GM23338 (cell line): ENCODE results near the gene GRB14. TPM values are rescaled to one million over a fixed set of nuclear protein-coding genes. Genes with fewer than 3 reads are reported as not detected.

Experiments used
- ATAC-seq: fragments of 200-7000 bp; cut with Tn5 transposase; 3 replicates; pipeline ENCODE4 v1.9.1; 2020
- DNase-seq: peaks from one replicate; pipeline ENCODE4 v3.0.0-alpha.2; 2015; ENCODE audit warnings: low spot score
- H2AFZ ChIP-seq: fragments of 200-600 bp; sonication (generic); 2 replicates; pipeline ENCODE4 v1.8.0; 2016; ENCODE audit warnings: antibody characterized with exemption, mild to moderate bottlenecking, moderate library complexity
- H3F3A ChIP-seq: fragments of 200-600 bp; sonication (generic); replicated peaks from 2 replicates; pipeline ENCODE4 v1.8.0; 2017; ENCODE audit warnings: antibody characterized with exemption, mixed run types, low read depth
- H3K27ac ChIP-seq: fragments of 200-600 bp; sonication (generic); 2 replicates; pipeline ENCODE4 v1.6.1; 2016; ENCODE audit warnings: low read depth
- H3K27me3 ChIP-seq: fragments of 200-600 bp; sonication (generic); 2 replicates; pipeline ENCODE4 v1.8.0; 2016; ENCODE audit warnings: mild to moderate bottlenecking, mixed run types, moderate library complexity; ENCODE audit not compliant: insufficient read depth
- H3K36me3 ChIP-seq: fragments of 200-600 bp; sonication (generic); 2 replicates; pipeline ENCODE4 v1.8.0; 2016; ENCODE audit warnings: mild to moderate bottlenecking; ENCODE audit not compliant: insufficient read depth
- H3K4me1 ChIP-seq: fragments of 200-600 bp; sonication (generic); 2 replicates; pipeline ENCODE4 v1.8.0; 2016; ENCODE audit warnings: mild to moderate bottlenecking, moderate library complexity; ENCODE audit not compliant: insufficient read depth
- H3K4me2 ChIP-seq: fragments of 200-600 bp; sonication (generic); 2 replicates; pipeline ENCODE4 v1.7.1; 2017; ENCODE audit warnings: mixed run types
- H3K4me3 ChIP-seq: fragments of 200-600 bp; sonication (generic); 2 replicates; pipeline ENCODE4 v1.6.1; 2016; ENCODE audit warnings: mixed run types
- H3K79me2 ChIP-seq: fragments of 200-600 bp; sonication (generic); replicated peaks from 2 replicates; pipeline ENCODE4 v1.8.0; 2017; ENCODE audit warnings: mild to moderate bottlenecking; ENCODE audit not compliant: insufficient read depth
- H3K9me2 ChIP-seq: fragments of 200-600 bp; sonication (generic); 2 replicates; pipeline ENCODE4 v1.8.0; 2017; ENCODE audit not compliant: insufficient read depth
- H4K20me1 ChIP-seq: fragments of 200-600 bp; sonication (generic); replicated peaks from 2 replicates; pipeline ENCODE4 v1.8.0; 2017; ENCODE audit warnings: mild to moderate bottlenecking; ENCODE audit not compliant: insufficient read depth
- H3K27ac Mint-ChIP-seq: 2 replicates; pipeline ENCODE4 v1.8.0; 2020; ENCODE audit warnings: inconsistent platforms, mild to moderate bottlenecking, moderate library complexity, mixed read lengths
- H3K27me3 Mint-ChIP-seq: 3 replicates; pipeline ENCODE4 v1.8.0; 2022; ENCODE audit warnings: low read depth, mild to moderate bottlenecking, moderate library complexity, mixed read lengths, inconsistent platforms; ENCODE audit not compliant: insufficient read depth, poor library complexity
- H3K36me3 Mint-ChIP-seq: 3 replicates; pipeline ENCODE4 v1.8.0; 2021; ENCODE audit warnings: low read depth, mild to moderate bottlenecking, inconsistent platforms, moderate library complexity, mixed read lengths
- H3K4me1 Mint-ChIP-seq: 3 replicates; pipeline ENCODE4 v1.8.0; 2020; ENCODE audit warnings: mild to moderate bottlenecking, inconsistent platforms, mixed read lengths
- H3K4me3 Mint-ChIP-seq: 3 replicates; pipeline ENCODE4 v1.8.0; 2021; ENCODE audit warnings: moderate library complexity, mild to moderate bottlenecking, inconsistent platforms, mixed read lengths
- H3K9me3 Mint-ChIP-seq: 3 replicates; pipeline ENCODE4 v1.8.0; 2020; ENCODE audit warnings: moderate library complexity, mild to moderate bottlenecking, inconsistent platforms, mixed read lengths
- CREB1 ChIP-seq: fragments of 250-450 bp; sonication (Bioruptor Pico); IDR thresholded peaks from 2 replicates; pipeline ENCODE4 v1.5.0; 2020; ENCODE audit warnings: low read depth, mild to moderate bottlenecking, moderate library complexity
- CTCF ChIP-seq, 2 experiments: fragments of 200-600 bp in 1 of 2; sonication (generic) in 1 of 2; conservative IDR thresholded peaks; 2 replicates each; pipeline versions ENCODE4 v1.5.1 to v1.6.1; 2016 to 2017; ENCODE audit warnings: antibody characterized with exemption in 2 of 2, low read depth in 2 of 2, mild to moderate bottlenecking in 2 of 2, moderate library complexity in 1 of 2
- ETS1 ChIP-seq: IDR thresholded peaks from 2 replicates; pipeline ENCODE4 v1.6.1; 2016; ENCODE audit warnings: antibody characterized with exemption
- EZH2 ChIP-seq: fragments of 200-600 bp; sonication (generic); IDR thresholded peaks from one replicate; pipeline ENCODE4 v1.8.0; 2017; ENCODE audit warnings: antibody characterized with exemption, mild to moderate bottlenecking, low read depth; ENCODE audit not compliant: unreplicated experiment
- EZH2phosphoT487 ChIP-seq: fragments of 200-600 bp; sonication (generic); IDR thresholded peaks from one replicate; pipeline ENCODE4 v1.8.1; 2018; ENCODE audit warnings: antibody characterized with exemption; ENCODE audit not compliant: unreplicated experiment
- JUNB ChIP-seq: IDR thresholded peaks from one replicate; pipeline ENCODE4 v1.6.1; 2016; ENCODE audit warnings: antibody characterized with exemption; ENCODE audit not compliant: unreplicated experiment
- NANOG ChIP-seq: IDR thresholded peaks from 2 replicates; pipeline ENCODE4 v1.6.1; 2016; ENCODE audit warnings: antibody characterized with exemption, borderline replicate concordance
- POLR2AphosphoS5 ChIP-seq: IDR thresholded peaks from 2 replicates; pipeline ENCODE4 v1.6.1; 2016; ENCODE audit warnings: antibody characterized with exemption, low read depth
- STAT1 ChIP-seq: IDR thresholded peaks from one replicate; pipeline ENCODE4 v1.6.1; 2016; ENCODE audit warnings: antibody characterized with exemption; ENCODE audit not compliant: unreplicated experiment
- ZNF114 ChIP-seq: fragments of 250-450 bp; sonication (Bioruptor Pico); IDR thresholded peaks from 2 replicates; pipeline ENCODE4 v1.5.0; 2020; ENCODE audit warnings: mild to moderate bottlenecking, moderate library complexity
- ZNF331 ChIP-seq: fragments of 250-450 bp; sonication (Bioruptor Pico); IDR thresholded peaks from 2 replicates; pipeline ENCODE4 v1.5.0; 2020; ENCODE audit warnings: low read depth, mild to moderate bottlenecking, moderate library complexity
- polyA plus RNA-seq: library from polyadenylated mRNA; unstranded; fragments of >200 nt; fragmentation: Nextera tagmentation; extraction: Ambion mirVana; gene quantifications from 2 replicates; pipeline ENCODE4 v1.2.1, GENCODE V29; 2016
- total RNA-seq: library from RNA; depleted of rRNA; stranded (reverse); fragments of >200 nt; shearing (Covaris generic); gene quantifications from 2 replicates; pipeline ENCODE4 v1.2.3, GENCODE V29; 2014
- TF ChIP-seq, protein P1 (sequence below): IDR thresholded peaks from one replicate; pipeline ENCODE4 v1.6.1; 2018; ENCODE audit warnings: antibody characterized with exemption; ENCODE audit not compliant: unreplicated experiment
- TF ChIP-seq, protein P2 (sequence below): fragments of 250-450 bp; sonication (Bioruptor Pico); IDR thresholded peaks from 2 replicates; pipeline ENCODE4 v1.5.0; 2020; ENCODE audit warnings: mild to moderate bottlenecking, moderate library complexity

GRB14 gene
- total and polyA plus RNA-seq, 2 experiments from 2014 or later, result 16.0 to 28.9 TPM

DNA sequence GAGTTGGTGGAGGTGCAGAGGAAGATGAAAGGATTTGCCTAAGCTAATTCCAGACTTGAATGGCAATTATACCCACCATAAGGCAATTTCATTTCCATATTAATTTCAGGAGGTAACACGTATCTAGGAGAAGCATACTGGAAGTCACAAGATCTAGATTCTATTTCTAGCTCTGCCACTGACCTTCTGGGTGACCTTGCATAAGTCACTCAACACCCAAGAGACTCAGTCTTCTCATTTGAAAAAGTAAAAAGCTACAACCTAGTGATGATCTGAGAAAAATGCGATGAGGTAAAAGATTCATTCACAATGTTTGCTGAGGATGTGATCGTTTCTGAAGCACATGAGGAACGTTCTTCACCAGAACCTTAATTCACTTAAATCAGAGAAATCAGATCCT lies 55.9 kb downstream of the GRB14 start:
- no peaks in the 10 kb centered on the region for H3K36me3 ChIP-seq
- H3K27ac ChIP-seq, result no peak overlapping the region
- Mint-ChIP-seq H3K4me3 (no peak overlapping the region), H3K4me1 (peaks cover 3% of the 10 kb centered on the region; the same call in 1 of the 3 replicates), H3K27me3 (peaks cover 2% of the 10 kb centered on the region), H3K9me3 (no peaks in the 10 kb centered on the region), H3K27ac (no peak overlapping the region), H3K36me3 (no peaks in the 10 kb centered on the region)
- H3K27me3 ChIP-seq, result no peaks in the 10 kb centered on the region
- TF ChIP-seq STAT1 (no peak), ETS1 (no peak), CTCF (conservative IDR thresholded peaks at IDR 0.05; ENCODE audit: low read depth in 2 of 2) (no peak), EZH2phosphoT487 (no peak), ZNF114 (CRISPR knock-in tag) (no peak), ZNF331 (CRISPR knock-in tag) (no peak), NANOG (no peak), POLR2AphosphoS5 (no peak), JUNB (no peak), CREB1 (CRISPR knock-in tag) (no peak), EZH2 (no peak)
- TF ChIP-seq, protein P1, sequence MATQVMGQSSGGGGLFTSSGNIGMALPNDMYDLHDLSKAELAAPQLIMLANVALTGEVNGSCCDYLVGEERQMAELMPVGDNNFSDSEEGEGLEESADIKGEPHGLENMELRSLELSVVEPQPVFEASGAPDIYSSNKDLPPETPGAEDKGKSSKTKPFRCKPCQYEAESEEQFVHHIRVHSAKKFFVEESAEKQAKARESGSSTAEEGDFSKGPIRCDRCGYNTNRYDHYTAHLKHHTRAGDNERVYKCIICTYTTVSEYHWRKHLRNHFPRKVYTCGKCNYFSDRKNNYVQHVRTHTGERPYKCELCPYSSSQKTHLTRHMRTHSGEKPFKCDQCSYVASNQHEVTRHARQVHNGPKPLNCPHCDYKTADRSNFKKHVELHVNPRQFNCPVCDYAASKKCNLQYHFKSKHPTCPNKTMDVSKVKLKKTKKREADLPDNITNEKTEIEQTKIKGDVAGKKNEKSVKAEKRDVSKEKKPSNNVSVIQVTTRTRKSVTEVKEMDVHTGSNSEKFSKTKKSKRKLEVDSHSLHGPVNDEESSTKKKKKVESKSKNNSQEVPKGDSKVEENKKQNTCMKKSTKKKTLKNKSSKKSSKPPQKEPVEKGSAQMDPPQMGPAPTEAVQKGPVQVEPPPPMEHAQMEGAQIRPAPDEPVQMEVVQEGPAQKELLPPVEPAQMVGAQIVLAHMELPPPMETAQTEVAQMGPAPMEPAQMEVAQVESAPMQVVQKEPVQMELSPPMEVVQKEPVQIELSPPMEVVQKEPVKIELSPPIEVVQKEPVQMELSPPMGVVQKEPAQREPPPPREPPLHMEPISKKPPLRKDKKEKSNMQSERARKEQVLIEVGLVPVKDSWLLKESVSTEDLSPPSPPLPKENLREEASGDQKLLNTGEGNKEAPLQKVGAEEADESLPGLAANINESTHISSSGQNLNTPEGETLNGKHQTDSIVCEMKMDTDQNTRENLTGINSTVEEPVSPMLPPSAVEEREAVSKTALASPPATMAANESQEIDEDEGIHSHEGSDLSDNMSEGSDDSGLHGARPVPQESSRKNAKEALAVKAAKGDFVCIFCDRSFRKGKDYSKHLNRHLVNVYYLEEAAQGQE, result no peak
- TF ChIP-seq, protein P2, sequence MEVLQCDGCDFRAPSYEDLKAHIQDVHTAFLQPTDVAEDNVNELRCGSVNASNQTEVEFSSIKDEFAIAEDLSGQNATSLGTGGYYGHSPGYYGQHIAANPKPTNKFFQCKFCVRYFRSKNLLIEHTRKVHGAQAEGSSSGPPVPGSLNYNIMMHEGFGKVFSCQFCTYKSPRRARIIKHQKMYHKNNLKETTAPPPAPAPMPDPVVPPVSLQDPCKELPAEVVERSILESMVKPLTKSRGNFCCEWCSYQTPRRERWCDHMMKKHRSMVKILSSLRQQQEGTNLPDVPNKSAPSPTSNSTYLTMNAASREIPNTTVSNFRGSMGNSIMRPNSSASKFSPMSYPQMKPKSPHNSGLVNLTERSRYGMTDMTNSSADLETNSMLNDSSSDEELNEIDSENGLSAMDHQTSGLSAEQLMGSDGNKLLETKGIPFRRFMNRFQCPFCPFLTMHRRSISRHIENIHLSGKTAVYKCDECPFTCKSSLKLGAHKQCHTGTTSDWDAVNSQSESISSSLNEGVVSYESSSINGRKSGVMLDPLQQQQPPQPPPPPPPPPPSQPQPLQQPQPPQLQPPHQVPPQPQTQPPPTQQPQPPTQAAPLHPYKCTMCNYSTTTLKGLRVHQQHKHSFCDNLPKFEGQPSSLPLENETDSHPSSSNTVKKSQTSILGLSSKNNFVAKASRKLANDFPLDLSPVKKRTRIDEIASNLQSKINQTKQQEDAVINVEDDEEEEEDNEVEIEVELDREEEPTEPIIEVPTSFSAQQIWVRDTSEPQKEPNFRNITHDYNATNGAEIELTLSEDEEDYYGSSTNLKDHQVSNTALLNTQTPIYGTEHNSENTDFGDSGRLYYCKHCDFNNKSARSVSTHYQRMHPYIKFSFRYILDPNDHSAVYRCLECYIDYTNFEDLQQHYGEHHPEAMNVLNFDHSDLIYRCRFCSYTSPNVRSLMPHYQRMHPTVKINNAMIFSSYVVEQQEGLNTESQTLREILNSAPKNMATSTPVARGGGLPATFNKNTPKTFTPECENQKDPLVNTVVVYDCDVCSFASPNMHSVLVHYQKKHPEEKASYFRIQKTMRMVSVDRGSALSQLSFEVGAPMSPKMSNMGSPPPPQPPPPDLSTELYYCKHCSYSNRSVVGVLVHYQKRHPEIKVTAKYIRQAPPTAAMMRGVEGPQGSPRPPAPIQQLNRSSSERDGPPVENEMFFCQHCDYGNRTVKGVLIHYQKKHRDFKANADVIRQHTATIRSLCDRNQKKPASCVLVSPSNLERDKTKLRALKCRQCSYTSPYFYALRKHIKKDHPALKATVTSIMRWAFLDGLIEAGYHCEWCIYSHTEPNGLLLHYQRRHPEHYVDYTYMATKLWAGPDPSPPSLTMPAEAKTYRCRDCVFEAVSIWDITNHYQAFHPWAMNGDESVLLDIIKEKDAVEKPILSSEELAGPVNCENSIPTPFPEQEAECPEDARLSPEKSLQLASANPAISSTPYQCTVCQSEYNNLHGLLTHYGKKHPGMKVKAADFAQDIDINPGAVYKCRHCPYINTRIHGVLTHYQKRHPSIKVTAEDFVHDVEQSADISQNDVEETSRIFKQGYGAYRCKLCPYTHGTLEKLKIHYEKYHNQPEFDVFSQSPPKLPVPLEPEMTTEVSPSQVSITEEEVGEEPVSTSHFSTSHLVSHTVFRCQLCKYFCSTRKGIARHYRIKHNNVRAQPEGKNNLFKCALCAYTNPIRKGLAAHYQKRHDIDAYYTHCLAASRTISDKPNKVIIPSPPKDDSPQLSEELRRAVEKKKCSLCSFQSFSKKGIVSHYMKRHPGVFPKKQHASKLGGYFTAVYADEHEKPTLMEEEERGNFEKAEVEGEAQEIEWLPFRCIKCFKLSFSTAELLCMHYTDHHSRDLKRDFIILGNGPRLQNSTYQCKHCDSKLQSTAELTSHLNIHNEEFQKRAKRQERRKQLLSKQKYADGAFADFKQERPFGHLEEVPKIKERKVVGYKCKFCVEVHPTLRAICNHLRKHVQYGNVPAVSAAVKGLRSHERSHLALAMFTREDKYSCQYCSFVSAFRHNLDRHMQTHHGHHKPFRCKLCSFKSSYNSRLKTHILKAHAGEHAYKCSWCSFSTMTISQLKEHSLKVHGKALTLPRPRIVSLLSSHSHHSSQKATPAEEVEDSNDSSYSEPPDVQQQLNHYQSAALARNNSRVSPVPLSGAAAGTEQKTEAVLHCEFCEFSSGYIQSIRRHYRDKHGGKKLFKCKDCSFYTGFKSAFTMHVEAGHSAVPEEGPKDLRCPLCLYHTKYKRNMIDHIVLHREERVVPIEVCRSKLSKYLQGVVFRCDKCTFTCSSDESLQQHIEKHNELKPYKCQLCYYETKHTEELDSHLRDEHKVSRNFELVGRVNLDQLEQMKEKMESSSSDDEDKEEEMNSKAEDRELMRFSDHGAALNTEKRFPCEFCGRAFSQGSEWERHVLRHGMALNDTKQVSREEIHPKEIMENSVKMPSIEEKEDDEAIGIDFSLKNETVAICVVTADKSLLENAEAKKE (CRISPR knock-in tag), result no peak
- no peak overlapping the region for H3K4me3 ChIP-seq
- DNase-seq, result no peak
- no peaks in the 10 kb centered on the region for H3K4me1 ChIP-seq
- H4K20me1 ChIP-seq, result no peaks in the 10 kb centered on the region
- no peak overlapping the region for H3K4me2 ChIP-seq
- no peaks in the 10 kb centered on the region for H3K79me2 ChIP-seq
- H2AFZ ChIP-seq, result no peak overlapping the region
- no peaks in the 10 kb centered on the region for H3F3A ChIP-seq
- no peak for ATAC-seq
- H3K9me2 ChIP-seq, result no peaks in the 10 kb centered on the region
